ENCODE results near the gene NEMP1.
"Not testable (repeated sequence)": the region's sequence is repeated elsewhere in the genome, so short reads cannot be mapped to it uniquely, and the experiment has no call there.

The NEMP1 gene

DNA sequence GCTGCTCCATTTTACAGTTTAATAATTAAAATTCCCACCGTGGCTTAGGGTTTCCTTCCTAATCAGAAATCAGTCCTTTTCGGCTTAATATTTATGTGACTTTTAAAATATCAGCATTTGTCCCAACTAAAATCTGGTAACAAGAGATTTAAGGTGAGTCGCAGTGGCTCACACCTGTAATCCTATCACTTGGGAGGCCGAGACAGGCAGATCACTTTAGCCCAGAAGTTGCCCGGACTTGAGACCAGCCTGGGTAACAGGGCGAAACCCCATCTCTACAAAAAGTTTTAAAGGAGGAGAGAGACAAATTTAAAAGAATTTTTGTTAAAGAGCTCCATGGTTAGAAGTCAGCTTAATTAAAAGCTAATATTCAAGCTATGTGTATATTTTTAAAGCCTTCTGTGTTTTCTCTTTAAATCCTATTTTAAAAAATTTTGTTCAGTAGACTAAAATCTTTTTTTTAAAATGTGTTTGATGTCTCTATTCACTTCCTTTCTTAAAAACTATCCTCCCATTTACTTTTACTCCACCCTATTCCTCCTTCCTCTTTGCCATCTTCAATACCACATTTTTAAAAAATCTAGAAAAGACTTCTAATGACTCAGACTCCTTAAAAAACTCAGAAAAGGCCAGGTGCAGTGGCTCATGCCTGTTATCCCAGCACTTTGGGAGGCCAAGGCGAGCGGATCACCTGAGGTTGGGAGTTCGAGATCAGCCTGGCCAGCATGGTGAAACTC is 58.4 kb downstream of the NEMP1 start:
- DNase-seq = no peak

DNA sequence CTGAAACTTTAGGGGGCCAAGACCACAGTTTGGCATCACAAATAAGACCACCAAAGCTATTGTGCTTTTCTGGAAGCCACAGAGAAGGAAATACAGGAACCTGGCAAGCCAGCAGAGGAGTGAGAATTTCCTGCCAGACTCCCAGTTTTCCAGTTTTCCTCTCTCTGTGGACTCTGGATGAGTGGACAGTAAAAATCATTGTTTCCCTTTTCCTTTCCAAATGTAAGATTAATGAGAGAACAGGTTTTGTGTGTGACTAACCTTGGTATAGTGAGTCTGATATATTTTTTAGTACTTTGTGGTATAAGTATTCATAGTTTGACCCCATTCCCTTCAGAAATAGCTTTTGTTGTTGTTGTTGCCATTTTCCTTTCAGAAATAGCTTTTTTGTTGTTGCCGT is 59.7 kb downstream of the NEMP1 start:
- DNase-seq = no peak

DNA sequence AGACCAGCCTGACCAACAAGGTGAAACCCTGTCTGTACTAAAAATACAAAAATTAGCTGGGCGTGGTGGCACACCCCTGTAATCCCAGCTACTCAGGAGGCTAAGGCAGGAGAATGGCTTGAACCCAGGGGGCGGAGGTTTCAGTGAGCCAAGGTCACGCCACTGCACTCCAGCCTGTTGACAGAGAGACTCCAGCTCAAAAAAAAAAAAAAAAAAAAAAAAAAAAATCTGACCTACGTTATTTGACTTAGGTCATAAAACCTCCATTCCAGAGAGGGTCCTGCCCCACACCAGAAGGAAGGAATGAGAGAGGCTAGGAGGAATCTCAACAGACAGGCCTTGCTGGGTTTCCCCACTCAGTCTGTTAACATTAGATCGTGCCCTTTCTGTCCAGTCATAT is 60.2 kb downstream of the NEMP1 start:
- not testable (repeated sequence) for DNase-seq

DNA sequence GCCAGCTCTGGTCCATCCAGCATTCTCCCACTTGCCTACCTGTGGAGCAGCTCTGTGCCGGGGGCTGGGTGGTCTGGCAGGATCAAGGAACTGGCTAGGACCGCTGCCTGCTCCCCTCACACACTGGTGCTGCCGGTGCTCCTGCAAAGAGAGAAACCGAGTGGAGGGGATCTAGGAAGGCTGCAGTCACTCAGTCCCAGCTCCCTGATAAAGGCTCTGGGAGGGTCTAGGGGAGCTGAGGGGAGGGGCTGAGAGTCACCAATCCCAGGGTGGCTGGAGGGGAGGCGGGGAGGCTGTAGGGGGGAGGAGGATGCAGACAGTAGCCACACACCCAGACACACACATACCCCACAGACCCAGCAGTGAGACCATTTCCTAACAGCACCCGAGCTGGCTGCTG is 62.2 kb downstream of the NEMP1 start, which contains the start of gene TAC3:
Gene TAC3, minus strand, starts transcription at position 182 of the 400 bp plus-strand sequence. CDS start 732 bp downstream, outside the sequence.
- no peak for DNase-seq

DNA sequence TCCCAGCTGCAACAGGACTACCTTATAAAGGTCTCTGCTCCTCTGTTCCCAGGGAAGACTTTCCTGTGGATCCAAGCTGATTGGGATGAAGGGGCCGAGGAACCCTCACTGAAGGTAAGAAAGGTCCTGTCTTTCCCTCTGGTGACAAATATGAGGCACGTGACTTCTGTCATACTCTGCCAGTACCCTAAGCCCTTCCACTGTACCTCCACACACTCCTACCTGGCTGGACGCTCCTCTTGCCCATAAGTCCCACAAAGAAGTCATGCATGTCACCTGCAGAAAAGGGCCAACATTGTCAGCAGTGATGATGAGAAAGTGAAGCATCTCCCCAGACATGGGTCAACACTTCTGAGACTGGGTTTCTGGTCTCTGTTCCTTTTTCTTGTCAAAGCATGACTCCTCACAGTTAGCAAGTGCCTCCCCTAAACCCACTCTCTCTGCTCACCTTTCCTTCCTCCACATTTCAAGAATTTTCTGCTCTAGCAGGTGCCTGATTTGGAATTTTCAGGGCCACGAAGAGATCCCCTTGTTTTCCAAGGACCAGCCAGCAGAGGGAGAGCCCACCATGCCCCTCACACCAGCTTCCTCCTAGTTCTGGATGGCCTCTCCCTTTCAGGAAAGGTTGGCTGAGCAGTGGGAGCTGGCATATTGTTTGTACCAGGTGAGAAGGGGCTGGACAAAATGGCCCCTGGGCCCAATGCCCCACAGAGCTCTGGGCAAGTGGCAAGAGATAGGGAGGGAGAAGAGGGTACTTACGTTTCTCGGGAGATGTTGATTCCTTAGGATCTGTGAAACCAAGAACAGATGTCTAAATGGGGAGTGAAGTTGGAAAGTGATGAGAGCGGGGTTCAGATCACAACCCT is 65.8 kb downstream of the NEMP1 start:
- DNase-seq = no peak

DNA sequence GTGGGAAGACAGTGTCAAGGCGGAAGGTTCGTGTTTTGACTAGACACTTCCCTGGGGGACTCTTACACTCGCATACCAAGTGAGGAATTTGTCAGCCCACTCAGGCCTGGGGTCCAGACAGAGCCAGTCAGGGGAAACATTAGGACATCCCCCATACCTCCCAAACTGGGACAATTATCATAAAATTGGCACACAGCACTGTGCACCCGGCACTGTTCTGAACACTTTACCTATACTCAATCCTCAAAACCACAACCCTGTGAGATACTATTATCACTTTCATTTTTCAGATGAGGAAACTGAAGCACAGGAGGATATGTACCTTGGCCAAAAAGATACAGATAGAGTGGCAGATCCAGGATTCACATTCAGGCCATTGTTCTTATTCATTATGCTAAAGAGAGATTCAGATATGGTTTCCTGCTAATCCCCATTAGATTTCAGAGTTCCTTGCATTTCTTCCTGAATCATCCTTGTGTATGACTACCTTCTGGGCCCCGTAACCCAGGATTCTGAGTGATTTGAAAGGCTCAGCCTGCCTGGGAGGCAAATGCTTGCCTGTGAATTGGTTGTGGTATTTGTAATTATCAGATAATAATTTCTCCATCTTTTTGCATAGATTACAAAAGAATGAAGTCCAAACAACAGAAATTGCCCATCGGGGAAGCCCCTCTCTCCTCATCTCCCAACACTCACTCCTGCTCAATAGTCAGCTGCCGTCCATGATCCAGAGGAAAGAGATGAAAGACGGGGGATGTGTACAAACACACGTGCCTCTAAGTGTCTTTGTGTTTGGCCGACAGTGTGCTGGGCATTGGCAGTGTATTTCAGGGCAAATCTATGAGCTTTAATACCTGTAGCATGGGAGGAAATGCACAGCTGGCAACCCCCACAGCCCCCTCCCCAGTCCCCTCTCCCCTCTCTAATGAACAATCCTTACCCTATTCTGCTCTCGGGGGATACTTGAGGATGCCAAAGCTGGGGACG is 66.9 kb downstream of the NEMP1 start:
- no peak for DNase-seq

DNA sequence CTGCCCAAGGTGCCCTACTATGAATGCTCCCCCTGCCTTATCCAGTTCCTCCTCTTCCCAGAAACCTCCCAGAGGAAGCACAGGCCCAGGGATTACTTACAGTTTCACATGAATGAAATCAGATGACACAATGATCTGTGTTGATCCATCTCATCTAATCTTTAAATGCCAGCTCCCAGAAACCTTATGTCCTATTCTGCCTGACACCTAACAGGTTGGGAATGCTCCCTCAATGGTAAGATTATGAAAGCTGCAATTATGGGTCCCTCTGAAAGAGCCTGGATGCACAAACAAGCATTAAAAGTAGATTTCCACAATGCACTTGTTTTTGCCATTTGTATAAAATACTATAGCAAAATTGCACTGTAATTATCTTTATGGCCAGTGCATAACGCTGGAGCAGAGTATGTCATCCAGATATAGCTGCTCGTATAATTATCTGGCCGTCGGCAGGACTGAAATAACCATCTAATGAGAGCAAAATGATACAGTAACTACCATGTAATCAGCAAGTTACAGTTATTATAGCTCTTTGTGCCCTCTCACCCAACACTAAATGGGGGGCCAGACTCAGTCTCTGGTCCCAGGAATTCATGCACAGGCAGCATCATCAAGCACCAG is 67.9 kb downstream of the NEMP1 start:
- no peak for DNase-seq

DNA sequence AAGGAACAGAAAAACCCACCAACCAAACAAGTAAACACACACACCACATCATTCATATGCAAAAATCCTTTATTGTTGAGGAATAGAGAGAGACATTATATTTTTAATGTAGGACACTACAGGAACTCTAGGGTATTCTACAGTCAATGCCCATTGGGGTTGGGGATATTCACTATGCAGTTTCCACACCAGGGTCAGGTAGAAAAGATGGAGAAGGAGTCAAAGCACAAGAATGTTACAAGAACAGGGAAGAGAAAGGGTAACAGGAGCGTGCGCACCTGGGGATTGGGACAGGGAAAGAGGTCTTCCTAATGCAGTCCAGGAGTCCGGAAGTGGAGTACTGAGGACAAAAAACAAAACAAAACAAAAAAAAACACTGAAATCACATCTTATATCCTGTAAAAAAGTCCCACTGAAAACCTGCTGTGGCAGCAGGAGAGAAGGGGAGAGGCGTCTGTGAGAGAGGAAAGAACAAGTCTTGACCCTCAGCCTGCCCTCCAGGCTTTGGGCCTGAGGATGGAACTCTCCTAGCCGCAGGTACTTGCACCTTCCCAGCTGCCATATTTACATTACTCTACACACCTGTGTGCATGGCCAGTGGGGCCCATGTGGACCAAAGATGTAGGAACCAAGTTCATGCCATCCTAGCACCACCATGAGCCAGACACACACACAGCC is 68.5 kb downstream of the NEMP1 start:
- DNase-seq = no peak

DNA sequence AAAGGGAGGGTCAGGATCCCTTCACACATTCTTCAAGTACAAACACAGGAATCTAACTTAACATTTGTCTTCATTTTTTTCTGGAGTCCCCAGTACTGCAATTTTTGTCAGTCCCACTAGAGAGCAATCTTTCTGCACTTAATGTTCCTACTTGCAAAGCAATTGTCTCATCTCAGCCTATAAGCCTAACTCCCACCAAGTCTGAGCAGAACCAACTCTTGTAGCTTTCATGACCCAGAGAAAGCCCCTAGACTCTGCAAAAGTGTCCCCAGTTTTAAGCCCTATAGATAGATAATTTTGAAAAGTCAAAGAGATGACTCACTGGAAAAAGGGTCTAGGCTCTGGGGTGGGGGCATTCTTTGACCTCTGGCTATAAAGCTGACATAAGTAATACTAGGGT is 70.4 kb downstream of the NEMP1 start:
- DNase-seq = peak; percentile 61

DNA sequence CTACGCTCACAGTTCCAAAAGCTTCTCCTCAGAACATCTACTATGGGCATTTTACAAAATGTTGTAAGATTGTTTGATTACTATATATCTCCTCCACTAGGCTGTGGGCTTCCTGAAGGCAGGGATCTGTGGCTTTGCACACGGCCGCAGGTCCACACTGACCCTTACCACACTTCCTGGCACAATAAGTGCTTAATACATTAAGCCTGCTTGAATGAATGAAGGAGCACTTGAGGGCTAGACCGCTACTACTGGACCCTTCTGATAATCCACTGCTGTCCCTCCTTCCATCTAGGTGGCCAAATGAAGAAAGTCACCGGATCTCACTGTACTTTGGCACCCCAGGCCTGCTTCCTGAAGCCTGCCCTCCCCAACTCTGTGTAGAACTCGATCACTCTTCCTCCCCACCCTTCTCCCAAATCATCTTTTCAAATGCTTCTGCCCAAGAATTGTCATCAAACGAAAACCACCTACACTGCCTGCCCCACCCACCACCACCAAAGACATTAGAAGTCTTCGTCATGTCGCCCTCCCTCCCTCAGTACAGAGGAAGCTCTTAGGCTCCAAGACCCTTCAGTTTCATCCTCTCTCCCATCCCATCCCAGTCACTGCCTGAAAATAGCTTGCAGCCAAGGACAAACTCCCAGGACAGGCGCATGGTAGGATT is 71.6 kb downstream of the NEMP1 start:
- no peak for DNase-seq

DNA sequence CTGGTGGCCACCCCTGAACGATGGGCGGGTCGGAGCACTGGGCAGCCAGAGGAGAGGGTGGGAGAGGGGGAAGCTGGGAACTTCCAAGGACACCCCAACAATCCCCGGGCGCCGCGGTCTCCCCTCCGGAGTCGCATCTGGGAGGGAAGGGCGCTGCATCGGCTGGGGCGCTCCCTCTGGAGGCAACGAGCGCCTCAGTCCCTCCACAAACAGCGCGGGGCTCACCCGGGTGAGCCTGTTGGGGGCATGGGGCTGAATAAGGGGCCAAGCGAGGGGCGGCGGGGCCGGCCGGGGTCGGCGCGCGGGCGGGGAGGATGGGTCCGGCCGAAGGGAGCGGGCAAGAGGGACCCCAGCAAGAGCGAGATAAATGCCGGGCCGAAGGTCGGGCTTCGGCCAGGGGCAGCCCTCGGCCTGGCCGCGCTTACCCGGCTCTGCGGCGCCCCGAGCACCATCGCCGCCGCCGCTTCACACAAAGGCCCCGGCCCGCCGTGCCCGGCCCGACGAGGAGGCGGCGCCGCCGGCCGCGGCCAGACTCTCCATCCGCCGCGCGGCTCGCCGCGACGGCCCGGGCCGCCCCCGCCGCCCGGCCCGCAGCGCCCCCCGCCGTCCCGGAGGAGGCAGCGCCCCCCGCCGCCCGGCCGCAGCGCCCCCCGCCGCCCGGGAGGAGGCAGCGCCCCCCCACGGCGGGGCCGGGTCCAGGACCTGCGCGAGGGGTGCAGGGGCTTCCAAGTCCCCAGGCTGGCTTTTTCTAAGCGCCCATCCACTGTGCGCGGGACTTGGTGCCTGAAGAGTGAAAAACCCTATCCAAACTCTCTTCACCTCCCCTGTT is 72.4 kb downstream of the NEMP1 start, which contains the start of gene ZBTB39:
Gene ZBTB39, minus strand, starts transcription at position 567 of the 829 bp plus-strand sequence. CDS start 1,629 bp downstream, outside the sequence.
- DNase-seq = peak; percentile 73

All from fibroblast of skin of right biceps (primary cell).